Skeletal muscle tissue (tissue), 4 donors: ENCODE measurements around the gene SDHB. TPM values are rescaled to one million over a fixed set of nuclear protein-coding genes. Genes with fewer than 3 reads are reported as not detected.
A peak's percentile ranks its signal among the peaks of the same experiment; 100 is the strongest.

Experiments
- H3K27ac ChIP-seq: one replicate; pipeline ENCODE4 v1.7.0; 2013; ENCODE audit warnings: mild to moderate bottlenecking, low read depth, low read length, inconsistent platforms
- H3K27me3 ChIP-seq, 3 donors: one replicate each; pipeline ENCODE4 v1.7.0; 2013; ENCODE audit warnings: low read length in 3 of 3; ENCODE audit not compliant: control insufficient read depth in 3 of 3, insufficient read depth in 3 of 3
- H3K36me3 ChIP-seq, 3 donors: one replicate each; pipeline ENCODE4 v1.7.0; 2013; ENCODE audit warnings: low read length in 3 of 3; ENCODE audit not compliant: control insufficient read depth in 3 of 3, insufficient read depth in 3 of 3
- H3K4me1 ChIP-seq, 3 donors: one replicate each; pipeline ENCODE4 v1.7.0; 2013; ENCODE audit warnings: low read length in 3 of 3, mild to moderate bottlenecking in 3 of 3; ENCODE audit not compliant: control insufficient read depth in 3 of 3, insufficient read depth in 3 of 3
- H3K4me3 ChIP-seq, 3 donors: one replicate each; pipeline ENCODE4 v1.7.0; 2013; ENCODE audit warnings: low read length in 3 of 3
- H3K9ac ChIP-seq, 3 donors: one replicate each; pipeline ENCODE4 v1.7.0; 2013; ENCODE audit warnings: low read length in 3 of 3, mild to moderate bottlenecking in 3 of 3, moderate library complexity in 2 of 3, low read depth in 1 of 3
- H3K9me3 ChIP-seq, 3 donors: one replicate each; pipeline ENCODE4 v1.7.0; 2013; ENCODE audit warnings: low read length in 3 of 3; ENCODE audit not compliant: control insufficient read depth in 3 of 3
- total RNA-seq: library from RNA; depleted of rRNA; stranded (reverse); fragments of >200 nt; gene quantifications from one replicate; pipeline ENCODE4 v1.2.3, GENCODE V29; 2014
- donor health status: Osteomylitis.

Gene SDHB
- total RNA-seq, 1 donor from 2014 or later = 163 TPM

DNA sequence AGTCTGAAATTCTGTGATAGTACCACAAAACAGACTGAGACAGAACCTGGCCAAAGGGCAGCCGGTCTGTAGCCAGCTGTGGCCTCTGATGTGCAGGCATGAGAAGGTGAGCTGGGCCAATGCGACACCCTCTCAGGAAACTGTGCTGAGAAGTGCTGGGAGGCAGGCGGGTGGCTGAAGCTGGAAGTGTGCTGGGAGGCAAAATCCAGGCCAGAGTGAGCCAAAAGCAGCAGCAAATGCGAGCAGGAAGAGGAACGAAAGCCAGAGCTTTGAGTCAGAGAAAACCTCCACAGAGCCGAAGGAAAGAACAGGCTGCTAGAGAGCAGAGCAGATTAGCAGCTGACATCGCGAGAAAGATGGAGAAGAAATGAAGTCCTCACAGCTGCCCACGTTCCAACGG lies 31.9 kb downstream of the SDHB start:
- Histone ChIP-seq H3K4me3 (no peak overlapping the region), H3K4me1 (no peaks in the 10 kb centered on the region), H3K27ac (no peak overlapping the region), H3K9me3 (no peaks in the 10 kb centered on the region), H3K36me3 (peaks cover 71 to 81% (median 81%) of the 10 kb centered on the region in 3 donors), H3K9ac (no peak overlapping the region), H3K27me3 (no peaks in the 10 kb centered on the region)

DNA sequence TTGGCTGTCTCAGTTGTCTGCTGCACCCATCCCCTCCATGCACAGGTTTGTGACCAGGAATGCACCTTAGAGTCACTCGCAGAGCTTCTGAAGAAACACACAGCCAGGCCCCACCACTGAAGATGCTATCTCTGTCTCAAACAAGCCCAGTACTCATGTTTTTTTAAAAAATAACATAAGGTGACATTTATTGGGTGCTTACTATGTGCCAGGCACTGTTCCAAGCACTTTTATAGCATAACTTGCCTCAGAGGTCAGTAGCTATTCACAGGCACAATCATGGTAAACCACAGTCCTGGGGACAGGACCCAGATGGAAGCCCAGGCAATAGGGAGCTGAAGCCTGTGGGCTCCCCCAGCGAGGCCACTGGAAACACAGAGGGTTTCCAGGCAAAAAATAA lies 33.3 kb downstream of the SDHB start:
- Histone ChIP-seq H3K36me3 (peaks cover 60 to 76% (median 68%) of the 10 kb centered on the region in 3 donors), H3K4me3 (no peak overlapping the region), H3K4me1 (no peaks in the 10 kb centered on the region), H3K9me3 (no peaks in the 10 kb centered on the region), H3K27ac (no peak overlapping the region), H3K9ac (peak overlapping the region in 1 of 3 donors; percentile 20), H3K27me3 (no peaks in the 10 kb centered on the region)

DNA sequence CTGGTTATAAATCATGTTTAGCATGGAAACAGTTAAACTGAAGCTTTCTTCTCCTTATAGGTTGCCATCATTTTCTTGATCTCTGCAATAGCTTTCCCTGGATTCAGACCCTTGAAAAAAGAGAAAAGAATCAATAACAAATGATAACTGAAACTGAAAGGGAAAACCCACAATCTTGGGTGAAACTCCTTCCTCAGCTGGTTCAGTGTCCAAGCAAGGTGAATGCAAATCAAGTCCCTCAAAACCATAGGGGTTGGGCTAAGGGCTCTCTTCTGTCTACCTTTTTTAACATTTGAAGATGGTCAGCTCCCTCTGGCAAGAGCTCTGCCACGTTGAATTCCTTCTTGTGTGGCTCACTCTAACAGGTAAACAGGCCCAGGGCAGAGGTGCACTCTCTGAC lies 35.0 kb downstream of the SDHB start:
- H3K36me3 ChIP-seq = peaks cover 53 to 61% (median 59%) of the 10 kb centered on the region in 3 donors
- no peaks in the 10 kb centered on the region for H3K4me1 ChIP-seq
- no peaks in the 10 kb centered on the region for H3K9me3 ChIP-seq
- H3K27ac ChIP-seq = no peak overlapping the region
- no peaks in the 10 kb centered on the region for H3K27me3 ChIP-seq
- H3K9ac ChIP-seq = no peak overlapping the region
- H3K4me3 ChIP-seq = no peak overlapping the region

DNA sequence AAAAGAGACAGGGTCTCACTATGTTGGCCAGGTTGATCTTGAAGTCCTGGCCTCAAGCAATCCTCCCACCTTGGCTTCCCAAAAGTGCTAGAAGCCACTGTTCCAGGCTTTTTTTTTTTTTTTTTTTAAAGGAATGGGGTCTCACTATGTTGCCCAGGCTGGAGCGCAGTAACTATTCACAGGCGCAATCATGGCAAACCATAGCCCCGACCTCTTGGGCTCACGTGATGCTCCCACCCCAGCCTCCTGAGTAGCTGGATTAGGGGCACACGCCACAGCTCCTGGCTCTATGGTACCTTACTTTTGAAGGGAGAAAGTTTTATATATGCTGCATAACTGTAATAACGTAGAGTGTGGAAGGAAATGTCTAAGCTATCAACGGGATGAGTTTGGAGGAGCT lies 36.4 kb downstream of the SDHB start:
- peaks cover 0 to 6% (median under 1%) of the 10 kb centered on the region in 3 donors for H3K4me1 ChIP-seq
- peaks cover 40 to 47% (median 45%) of the 10 kb centered on the region in 3 donors for H3K36me3 ChIP-seq
- no peaks in the 10 kb centered on the region for H3K9me3 ChIP-seq
- no peak overlapping the region for H3K27ac ChIP-seq
- no peak overlapping the region for H3K9ac ChIP-seq
- H3K4me3 ChIP-seq = no peak overlapping the region
- H3K27me3 ChIP-seq = no peaks in the 10 kb centered on the region

DNA sequence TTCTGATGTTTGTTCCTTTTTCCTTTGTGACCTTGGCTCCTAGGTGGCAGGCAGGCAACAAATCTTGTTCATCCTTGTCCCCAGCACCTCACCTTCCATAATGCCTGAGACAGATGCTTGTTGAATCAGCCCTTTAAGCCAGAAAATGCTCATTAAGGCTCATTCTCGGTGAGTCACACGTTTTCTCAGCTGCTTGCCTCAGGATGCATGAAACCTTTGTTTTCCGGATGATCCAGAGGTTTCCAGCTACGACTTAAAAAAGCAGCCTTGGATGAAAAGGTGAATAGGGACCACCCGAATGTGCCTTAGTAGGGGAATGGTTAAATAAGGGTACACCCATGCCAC lies 37.5 kb downstream of the SDHB start:
- Histone ChIP-seq H3K36me3 (peaks cover 28 to 37% (median 33%) of the 10 kb centered on the region in 3 donors), H3K9me3 (no peaks in the 10 kb centered on the region), H3K27ac (no peak overlapping the region), H3K4me3 (no peak overlapping the region), H3K9ac (no peak overlapping the region), H3K27me3 (no peaks in the 10 kb centered on the region), H3K4me1 (peaks cover 6 to 13% (median 6%) of the 10 kb centered on the region in 3 donors)

DNA sequence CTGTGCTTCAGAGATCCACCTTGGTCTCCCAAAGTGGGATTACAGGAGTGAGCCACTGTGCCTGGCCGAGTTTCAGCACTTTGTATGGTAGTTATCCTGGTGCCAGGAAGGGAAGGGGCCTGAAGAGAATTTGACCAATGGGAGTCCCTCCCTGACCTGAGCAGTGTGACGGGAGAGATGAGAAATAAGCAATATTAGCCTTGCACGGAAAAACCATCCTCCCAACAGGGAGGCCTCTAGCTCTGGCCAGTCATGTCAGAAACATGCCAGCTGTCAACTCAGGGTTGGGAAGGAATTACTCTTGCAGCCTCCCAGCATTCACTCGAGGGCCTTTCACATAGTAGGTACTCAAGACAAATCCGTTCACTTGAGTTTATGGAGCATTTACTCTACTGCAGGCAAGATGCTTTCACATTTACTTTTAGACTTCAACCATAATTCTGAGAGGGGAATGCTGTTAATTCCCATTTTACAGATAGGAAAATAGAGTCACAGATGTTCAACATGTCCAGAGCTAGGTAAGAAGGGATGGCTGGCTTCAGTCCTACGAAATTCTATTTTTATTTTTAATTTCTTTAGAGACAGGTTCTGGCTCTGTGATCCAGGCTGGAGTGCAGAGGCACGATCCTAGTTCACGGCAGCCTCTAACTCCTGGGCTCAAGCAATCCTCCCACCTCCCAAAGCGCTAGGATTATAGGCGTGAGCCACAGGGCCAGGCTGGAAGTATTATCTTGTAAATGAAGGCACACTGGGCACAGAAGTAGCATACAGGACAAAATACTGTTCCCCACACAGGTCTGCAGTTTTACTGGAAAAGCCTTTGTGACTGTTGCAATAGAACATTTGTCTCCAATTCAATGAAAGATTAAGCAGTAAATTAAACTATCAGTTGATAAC lies 38.9 kb downstream of the SDHB start:
- no peak overlapping the region for H3K4me3 ChIP-seq
- no peaks in the 10 kb centered on the region for H3K9me3 ChIP-seq
- no peaks in the 10 kb centered on the region for H3K27me3 ChIP-seq
- H3K9ac ChIP-seq = no peak overlapping the region
- H3K27ac ChIP-seq = no peak overlapping the region
- H3K36me3 ChIP-seq = peaks cover 15 to 24% (median 19%) of the 10 kb centered on the region in 3 donors
- peaks cover 17 to 26% (median 17%) of the 10 kb centered on the region in 3 donors for H3K4me1 ChIP-seq

DNA sequence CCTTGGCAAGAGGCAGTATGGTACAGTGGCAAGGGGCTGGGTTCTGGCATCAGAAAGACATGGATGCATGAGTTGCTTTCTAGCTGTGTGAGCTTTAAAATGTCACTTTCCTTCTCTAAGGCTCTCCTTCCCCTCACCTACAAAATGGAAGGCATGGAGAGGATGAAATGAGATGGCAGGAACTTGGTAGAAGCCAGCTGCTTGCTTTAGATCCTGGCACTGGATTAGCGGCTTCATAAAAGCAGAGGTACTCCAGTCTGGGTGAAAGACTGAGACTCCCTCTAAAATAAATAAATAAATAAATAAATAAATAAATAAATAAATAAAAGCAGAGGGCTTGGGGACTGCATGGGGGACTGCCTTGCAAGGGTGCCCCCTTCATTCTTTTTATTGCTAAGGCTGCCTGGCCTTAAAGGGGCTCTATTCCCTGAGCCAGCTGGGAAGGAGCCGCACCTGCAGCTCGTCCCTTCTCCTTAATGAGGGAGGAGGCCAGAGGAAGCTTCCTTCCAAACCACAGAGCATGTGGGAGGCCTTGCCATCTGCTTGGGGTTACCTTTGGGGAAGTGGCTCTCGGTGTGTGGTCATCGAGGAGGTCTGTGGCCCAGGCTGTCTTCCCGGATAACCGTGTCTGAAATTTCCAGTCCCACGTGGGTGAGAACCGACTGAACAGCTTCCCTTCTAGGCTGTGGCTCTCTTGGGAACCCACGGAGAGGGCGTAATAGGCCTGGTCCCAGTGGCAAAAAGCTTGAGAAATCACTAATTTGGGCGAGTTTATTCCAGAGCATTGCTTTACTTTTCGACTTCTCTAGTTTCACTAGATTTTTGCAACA lies 40.1 kb downstream of the SDHB start:
- Histone ChIP-seq H3K4me3 (no peak overlapping the region), H3K27ac (no peak overlapping the region), H3K4me1 (peaks cover 22 to 29% (median 23%) of the 10 kb centered on the region in 3 donors), H3K9me3 (no peaks in the 10 kb centered on the region), H3K36me3 (peaks cover 9 to 13% (median 12%) of the 10 kb centered on the region in 3 donors), H3K9ac (no peak overlapping the region), H3K27me3 (no peaks in the 10 kb centered on the region)

DNA sequence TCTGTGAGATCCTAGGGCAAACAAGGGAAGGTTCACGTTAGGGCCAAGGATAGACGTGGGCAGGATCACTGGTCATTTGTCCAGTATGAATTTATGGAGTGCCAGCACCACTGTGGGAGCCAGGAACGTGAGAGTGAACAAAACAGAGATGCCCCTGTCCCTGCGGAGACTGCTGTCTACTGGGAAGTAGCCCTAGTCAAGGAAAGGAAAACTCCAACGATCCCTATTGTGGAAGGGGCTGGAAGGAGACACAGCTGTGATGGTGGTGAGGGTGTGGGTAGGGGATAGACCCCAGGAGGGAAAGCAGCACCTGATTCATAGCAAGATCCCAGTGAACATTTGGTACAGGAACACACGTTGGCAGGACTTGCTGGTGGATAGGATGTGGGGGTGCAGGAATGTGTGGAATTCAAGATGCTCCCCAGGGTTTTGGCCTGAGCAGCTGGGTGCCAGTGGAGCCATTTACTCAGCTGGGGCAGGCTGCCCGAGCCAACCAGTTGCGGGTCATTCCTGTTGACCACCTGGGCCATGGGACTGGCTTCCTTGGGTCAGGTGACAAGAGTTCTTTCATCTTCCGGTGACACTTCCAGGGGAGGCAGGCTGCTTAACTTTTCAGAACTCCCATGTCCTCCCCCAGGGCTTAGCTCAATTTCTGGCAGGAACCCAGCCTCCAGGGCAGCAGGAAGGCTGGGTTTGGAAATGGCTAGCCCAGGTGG lies 40.9 kb downstream of the SDHB start:
- Histone ChIP-seq H3K27me3 (no peaks in the 10 kb centered on the region), H3K9ac (peak overlapping the region in 1 of 3 donors; percentile 16), H3K36me3 (peaks cover 3 to 5% (median 5%) of the 10 kb centered on the region in 3 donors), H3K9me3 (no peaks in the 10 kb centered on the region), H3K4me1 (peaks cover 22 to 29% (median 23%) of the 10 kb centered on the region in 3 donors), H3K27ac (no peak overlapping the region), H3K4me3 (peak overlapping the region in 1 of 3 donors; percentile 22)

DNA sequence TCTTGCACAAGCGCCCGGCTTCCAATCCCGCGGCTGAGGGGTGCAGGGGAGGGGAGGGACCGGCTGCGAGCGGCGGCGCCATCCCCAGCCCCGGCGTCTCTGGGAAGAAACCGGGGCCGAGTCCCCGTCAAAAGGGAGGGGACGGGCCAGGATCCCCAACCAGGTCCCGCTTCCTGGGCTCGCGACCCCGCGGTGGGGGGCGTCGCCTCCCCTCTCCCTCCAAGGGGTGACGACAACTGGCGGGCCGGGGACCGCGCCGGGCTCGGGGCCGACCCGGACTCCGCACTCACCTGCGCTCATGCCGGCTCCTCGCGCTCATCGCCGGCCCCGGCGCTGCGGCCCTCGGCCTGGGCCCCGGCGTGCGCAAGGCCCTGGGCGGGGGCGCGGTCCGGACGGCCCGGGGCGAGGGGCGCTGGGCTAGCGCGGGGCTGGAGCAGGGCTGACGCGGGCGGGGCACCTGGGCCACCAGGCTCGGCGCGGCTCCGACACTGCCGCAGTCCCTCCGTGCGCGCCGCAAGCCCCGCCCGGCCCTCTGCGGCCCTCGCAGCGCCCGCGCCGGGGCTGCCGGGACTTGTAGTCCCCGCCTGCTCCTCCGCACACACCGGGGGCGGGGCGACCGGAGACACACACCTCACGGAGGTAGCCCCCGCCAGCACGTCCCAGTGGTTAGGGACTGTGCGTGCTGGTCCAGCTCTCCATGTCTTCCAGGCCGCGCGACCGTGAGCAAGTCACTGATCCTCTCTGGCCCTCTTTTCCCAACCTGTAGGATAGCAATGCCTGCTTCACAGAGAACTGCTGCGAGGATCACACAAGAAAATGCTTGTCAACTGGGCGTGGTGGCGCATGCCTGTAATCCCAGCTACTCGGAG lies 42.2 kb downstream of the SDHB start, which contains the start of gene ATP13A2:
Gene ATP13A2, minus strand, starts transcription at position 490 of the 869 bp plus-strand sequence. Its CDS starts 190 bp downstream, at position 300.
- peaks cover 0 to 2% (median 0%) of the 10 kb centered on the region in 3 donors for H3K36me3 ChIP-seq
- no peaks in the 10 kb centered on the region for H3K27me3 ChIP-seq
- H3K27ac ChIP-seq = no peak within 1 kb of the TSS
- peak within 1 kb of the TSS; percentile 65 to 84 (median 70) for H3K9ac ChIP-seq
- peaks cover 22 to 29% (median 23%) of the 10 kb centered on the region in 3 donors for H3K4me1 ChIP-seq
- H3K9me3 ChIP-seq = no peaks in the 10 kb centered on the region
- peak within 1 kb of the TSS; percentile 72 to 82 (median 80) for H3K4me3 ChIP-seq
